ENCODE results near the gene MED13L. TPM values are rescaled to one million over a fixed set of nuclear protein-coding genes. Genes with fewer than 3 reads are reported as not detected.

The MED13L gene
- total and polyA plus RNA-seq, 2 donors (not counting 3 experiments of a cell fraction or from before 2014, with no cell fraction given) = 27.4 to 93.6 TPM

- Histone ChIP-seq H3K4me2 (ENCODE audit: insufficient read depth, low read length) (no peak overlapping the region), H3K9ac (replicated peaks; ENCODE audit: extremely low read depth, insufficient read depth, low read length) (no peak overlapping the region), H3K4me1 (ENCODE audit: control insufficient read depth, extremely low read depth, insufficient read depth, low read length) (peaks cover 38% of the 10 kb centered on the region), H3K9me1 (replicated peaks; ENCODE audit: control insufficient read depth, extremely low read depth, insufficient read depth, low read length) (peaks cover 3% of the 10 kb centered on the region), H3K27ac (ENCODE audit: insufficient read depth, low read depth, low read length) (no peak overlapping the region), H3K27me3 (ENCODE audit: control insufficient read depth in 2 of 2, insufficient read depth in 2 of 2, low read length in 2 of 2) (no peaks in the 10 kb centered on the region), H3K79me2 (ENCODE audit: control insufficient read depth, insufficient read depth, low read length) (peaks cover 57% of the 10 kb centered on the region), H3K36me3 (ENCODE audit: control insufficient read depth in 2 of 2, extremely low read depth in 1 of 2, insufficient read depth in 2 of 2, low read length in 2 of 2) (no peaks in the 10 kb centered on the region), H3K9me3 (replicated peaks; ENCODE audit: control insufficient read depth, insufficient read depth, low read length) (no peaks in the 10 kb centered on the region), H2AFZ (ENCODE audit: low read depth, low read length) (no peak overlapping the region), H4K20me1 (replicated peaks; ENCODE audit: control insufficient read depth, extremely low read depth, insufficient read depth, low read length) (no peaks in the 10 kb centered on the region), H3K4me3 (replicated peaks in 1 of 3; ENCODE audit: insufficient read depth in 1 of 3, low read depth in 1 of 3, low read length in 3 of 3) (no peak overlapping the region)
- POLR2A ChIA-PET = no interaction called here
- dilution Hi-C loops (cut with MboI; ENCODE audit: extremely low pct_ligation_motif_present, low sequenced_read_pairs) = no loop called here
- DNase-seq (ENCODE audit: low read depth, low spot score) (no peak), FAIRE-seq (no peak)
- no TSS peak for BruUV-seq (replicated peaks)
- intact Hi-C loops (cut with micrococcal nuclease) = no loop called here
- TF ChIP-seq JUN (IDR thresholded peaks at IDR 0.05; ENCODE audit: borderline replicate concordance, insufficient read depth, insufficient read length, low read depth) = no peak
- no peak for TF ChIP-seq MAX (IDR thresholded peaks at IDR 0.05; ENCODE audit: insufficient read depth, insufficient read length)
- TF ChIP-seq EZH2 (IDR thresholded peaks at IDR 0.05; ENCODE audit: borderline replicate concordance, low read depth, low read length, severe bottlenecking) = no peak
- TF ChIP-seq GATA2 (IDR thresholded peaks at IDR 0.05; ENCODE audit: insufficient read depth, insufficient read length, low read depth, low read length) = no peak
- no peak for TF ChIP-seq POLR2A (IDR thresholded peaks at IDR 0.05; ENCODE audit: low read depth, low read length)
- no peak for TF ChIP-seq CTCF (IDR thresholded peaks at IDR 0.05; ENCODE audit: extremely low read depth in 1 of 2, insufficient read depth in 1 of 2, low read depth in 1 of 2, low read length in 2 of 2)
- no peak for TF ChIP-seq MYC (IDR thresholded peaks at IDR 0.05; ENCODE audit: low read depth, low read length)
- TF ChIP-seq POLR2AphosphoS5 (IDR thresholded peaks at IDR 0.05; ENCODE audit: insufficient read depth, low read depth, low read length) = no peak
- CTCF ChIA-PET = interaction anchor here (1.4 to 1.6 kb wide), 3 partner anchors 10 to 110 kb away, joined by 3 to 5 read pairs (median 4); no protein-coding TSS in a partner anchor
Measured at GRCh38 chr12:116126610-116127009, 150.9 kb downstream of the MED13L start.
